ENCODE results near the gene CYB5R4.

DNA sequence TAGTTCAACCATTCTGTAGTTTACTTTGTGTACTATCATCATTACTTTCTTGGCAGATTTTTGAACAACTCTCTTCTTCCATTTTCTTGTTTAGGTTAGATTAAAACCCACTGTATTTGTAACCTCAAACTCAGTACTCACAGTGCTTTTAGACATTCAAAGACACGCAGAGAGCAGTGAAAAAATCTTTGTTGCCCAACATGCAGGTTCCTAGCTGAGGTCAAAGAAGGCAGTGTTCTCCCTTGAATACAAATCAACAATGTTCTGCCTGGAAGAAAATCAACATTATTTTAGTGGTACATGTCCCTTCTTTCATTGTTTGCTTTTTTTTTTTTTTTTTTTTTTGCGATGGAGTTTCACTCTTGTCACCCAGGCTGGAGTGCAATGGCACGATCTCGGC lies 11.2 kb downstream of the CYB5R4 start:
- TF ChIP-seq CTCF (conservative IDR thresholded peaks at IDR 0.05 in 1 of 2, IDR thresholded peaks at IDR 0.05 in 1 of 2; ENCODE audit: extremely low read depth in 1 of 2, insufficient read depth in 1 of 2, low read depth in 1 of 2, low read length in 2 of 2) (no peak), EZH2 (IDR thresholded peaks at IDR 0.05; ENCODE audit: borderline replicate concordance, low read length) (no peak)
